Naive thymus-derived CD8-positive, alpha-beta T cell (primary cell): ENCODE measurements around the gene CFAP119. TPM values are rescaled to one million over a fixed set of nuclear protein-coding genes. Genes with fewer than 3 reads are reported as not detected.

Source experiments
- ATAC-seq, 2 donors: fragments of 150-1000 bp; cut with Tn5 transposase in 1 of 2; sonication (Bioruptor Pico), chemical (Tn5 transposase) in 1 of 2; 1 replicate in 1 of 2; 2 replicates in 1 of 2; pipeline ENCODE4 v1.10.0; 2021; ENCODE audit warnings: mild to moderate bottlenecking in 2 of 2, moderate library complexity in 2 of 2
- POLR2A ChIA-PET: fragments of 350-600 bp; sonication (Branson Sonifier 250); formaldehyde crosslinking; loops from one replicate; lab custom pipeline; 2021; ENCODE audit warnings: antibody characterized with exemption; lab: Charles Lee
- DNase-seq, 10 donors: peaks; one replicate each; pipeline versions ENCODE4 v3.0.0 to v3.0.0-alpha.2; 2020 to 2022
- H3K27ac Mint-ChIP-seq, 10 donors: one replicate each; pipeline ENCODE4 v1.8.0; 2020 to 2022; ENCODE audit warnings: mild to moderate bottlenecking in 10 of 10, mixed read lengths in 10 of 10, moderate library complexity in 4 of 10, inconsistent platforms in 1 of 10
- H3K27me3 Mint-ChIP-seq, 5 donors: one replicate each; pipeline ENCODE4 v1.8.0; 2021 to 2022; ENCODE audit warnings: mixed read lengths in 5 of 5
- H3K36me3 Mint-ChIP-seq, 3 donors: one replicate each; pipeline ENCODE4 v1.8.0; 2020 to 2022; ENCODE audit warnings: mixed read lengths in 3 of 3, mild to moderate bottlenecking in 2 of 3, inconsistent platforms in 1 of 3
- H3K4me1 Mint-ChIP-seq, 4 donors: one replicate each; pipeline ENCODE4 v1.8.0; 2021 to 2022; ENCODE audit warnings: mixed read lengths in 4 of 4
- H3K4me3 Mint-ChIP-seq, 10 donors: one replicate each; pipeline ENCODE4 v1.8.0; 2020 to 2022; ENCODE audit warnings: mild to moderate bottlenecking in 10 of 10, mixed read lengths in 10 of 10, moderate library complexity in 6 of 10, inconsistent platforms in 1 of 10
- H3K9me3 Mint-ChIP-seq, 9 donors: one replicate each; pipeline ENCODE4 v1.8.0; 2020 to 2022; ENCODE audit warnings: mixed read lengths in 9 of 9, mild to moderate bottlenecking in 3 of 9, inconsistent platforms in 1 of 9, moderate library complexity in 1 of 9
- polyA plus RNA-seq, 3 donors: library from polyadenylated mRNA; unstranded; fragments of 300-500 nt; fragmentation: Illumina TruSeq; gene quantifications; one replicate each; pipeline ENCODE4 v1.2.3, GENCODE V29; 2021
- total RNA-seq, 8 experiments: library from RNA in 2 of 8; stranded (reverse) in 2 of 8; gene quantifications; one replicate each; pipeline ENCODE4 v1.2.3 and lab custom pipeline; 2021 to 2026

CFAP119 gene
- total and polyA plus RNA-seq, 5 experiments from 2014 or later, result 0.11 to 4.1 (median 0.38) TPM

GRCh38 chr16:30779596-30779995 is 17.7 kb upstream of the CFAP119 start:
- H3K4me1 Mint-ChIP-seq, result peaks cover 10 to 18% (median 14%) of the 10 kb centered on the region in 4 donors
- POLR2A ChIA-PET, result no interaction called here
- no peaks in the 10 kb centered on the region for H3K9me3 Mint-ChIP-seq
- peak overlapping the region in 1 of 10 donors; percentile 52 for H3K27ac Mint-ChIP-seq
- DNase-seq (no peak), ATAC-seq (no peak)
- H3K4me3 Mint-ChIP-seq, result no peak overlapping the region
- H3K27me3 Mint-ChIP-seq, result peaks cover 0 to 5% (median 2%) of the 10 kb centered on the region in 5 donors
- peaks cover 0 to 4% (median 2%) of the 10 kb centered on the region in 3 donors for H3K36me3 Mint-ChIP-seq

GRCh38 chr16:30778549-30779244 is 16.8 kb upstream of the CFAP119 start:
- no peak for DNase-seq
- no peak for ATAC-seq
- Mint-ChIP-seq H3K9me3 (no peaks in the 10 kb centered on the region), H3K27me3 (peaks cover 0 to 5% (median 2%) of the 10 kb centered on the region in 5 donors), H3K4me1 (peaks cover 11 to 21% (median 15%) of the 10 kb centered on the region in 4 donors), H3K4me3 (peak overlapping the region in 1 of 10 donors; percentile 10), H3K36me3 (peaks cover 0 to 9% (median 2%) of the 10 kb centered on the region in 3 donors), H3K27ac (peak overlapping the region in 3 of 10 donors; percentile 25 to 41 (median 34))
- POLR2A ChIA-PET, result interaction anchor here (1.0 kb wide), 1 partner anchor 9 kb away, joined by 3 read pairs; the partner anchor contains the start of gene ZNF629

GRCh38 chr16:30777591-30778297 is 15.9 kb upstream of the CFAP119 start:
- POLR2A ChIA-PET, result interaction anchor here (0.6 to 1.3 kb wide), 3 partner anchors 10 to 14 kb away, joined by 3 to 5 read pairs (median 5); partner anchors contain the start of gene ZNF629
- H3K9me3 Mint-ChIP-seq, result no peaks in the 10 kb centered on the region
- ATAC-seq (no peak), DNase-seq (no peak)
- peak overlapping the region in 9 of 10 donors; percentile 72 to 96 (median 84) for H3K4me3 Mint-ChIP-seq
- H3K36me3 Mint-ChIP-seq, result peaks cover 0 to 14% (median 0%) of the 10 kb centered on the region in 3 donors
- H3K27me3 Mint-ChIP-seq, result peaks cover 0 to 5% (median 2%) of the 10 kb centered on the region in 5 donors
- peaks cover 17 to 26% (median 20%) of the 10 kb centered on the region in 4 donors for H3K4me1 Mint-ChIP-seq
- H3K27ac Mint-ChIP-seq, result peak overlapping the region in 1 of 10 donors; percentile 88

GRCh38 chr16:30775392-30776188 is 13.7 kb upstream of the CFAP119 start:
- ATAC-seq (peak; percentile 85 to 86), DNase-seq (peak; percentile 26 to 72 (median 50))
- Mint-ChIP-seq H3K27ac (peak overlapping the region in 9 of 10 donors; percentile 16 to 90 (median 69)), H3K27me3 (peaks cover 0 to 5% (median 2%) of the 10 kb centered on the region in 5 donors), H3K4me3 (peak overlapping the region; percentile 84 to 96 (median 92)), H3K36me3 (peaks cover 0 to 36% (median under 1%) of the 10 kb centered on the region in 3 donors), H3K4me1 (peaks cover 23 to 32% (median 28%) of the 10 kb centered on the region in 4 donors), H3K9me3 (no peaks in the 10 kb centered on the region)
- POLR2A ChIA-PET, result interaction anchor here (0.5 to 1.4 kb wide), 6 partner anchors 13 to 724 kb away, joined by 3 to 8 read pairs (median 4); partner anchors contain the start of gene PHKG2

GRCh38 chr16:30775131-30775391 is 13.2 kb upstream of the CFAP119 start:
- ATAC-seq (no peak), DNase-seq (no peak)
- peaks cover 23 to 32% (median 28%) of the 10 kb centered on the region in 4 donors for H3K4me1 Mint-ChIP-seq
- POLR2A ChIA-PET, result interaction anchor here (0.5 to 1.5 kb wide), 8 partner anchors 12 to 723 kb away, joined by 3 to 8 read pairs (median 4); partner anchors contain the start of genes PHKG2 and RNF40
- H3K4me3 Mint-ChIP-seq, result peak overlapping the region; percentile 84 to 96 (median 92)
- H3K9me3 Mint-ChIP-seq, result no peaks in the 10 kb centered on the region
- peaks cover 0 to 41% (median 4%) of the 10 kb centered on the region in 3 donors for H3K36me3 Mint-ChIP-seq
- H3K27ac Mint-ChIP-seq, result peak overlapping the region in 8 of 10 donors; percentile 16 to 90 (median 71)
- peaks cover 0 to 5% (median 2%) of the 10 kb centered on the region in 5 donors for H3K27me3 Mint-ChIP-seq

GRCh38 chr16:30774367-30775130 is 12.7 kb upstream of the CFAP119 start:
- peak overlapping the region in 9 of 10 donors; percentile 16 to 82 (median 60) for H3K27ac Mint-ChIP-seq
- POLR2A ChIA-PET, result interaction anchor here (0.5 to 1.5 kb wide), 11 partner anchors 12 to 723 kb away, joined by 3 to 8 read pairs (median 4); partner anchors contain the start of genes PHKG2 and RNF40
- no peaks in the 10 kb centered on the region for H3K9me3 Mint-ChIP-seq
- peak overlapping the region; percentile 84 to 96 (median 92) for H3K4me3 Mint-ChIP-seq
- H3K27me3 Mint-ChIP-seq, result peaks cover 0 to 5% (median 2%) of the 10 kb centered on the region in 5 donors
- peak; percentile 2 to 3 for ATAC-seq
- H3K36me3 Mint-ChIP-seq, result peaks cover 0 to 46% (median 4%) of the 10 kb centered on the region in 3 donors
- no peak for DNase-seq
- H3K4me1 Mint-ChIP-seq, result peaks cover 23 to 32% (median 28%) of the 10 kb centered on the region in 4 donors

GRCh38 chr16:30773826-30774225 is 12.0 kb upstream of the CFAP119 start:
- Mint-ChIP-seq H3K4me1 (peaks cover 25 to 34% (median 28%) of the 10 kb centered on the region in 4 donors), H3K27me3 (peaks cover 0 to 5% (median 2%) of the 10 kb centered on the region in 5 donors), H3K27ac (peak overlapping the region in 3 of 10 donors; percentile 19 to 44 (median 25)), H3K4me3 (peak overlapping the region in 1 of 10 donors; percentile 96), H3K9me3 (no peaks in the 10 kb centered on the region), H3K36me3 (peaks cover 0 to 52% (median 7%) of the 10 kb centered on the region in 3 donors)
- ATAC-seq (no peak), DNase-seq (no peak)
- POLR2A ChIA-PET, result interaction anchor here (0.5 to 1.5 kb wide), 5 partner anchors 11 to 700 kb away, joined by 3 to 4 read pairs (median 3); partner anchors contain the start of genes PHKG2 and RNF40

- no peak for ATAC-seq
- H3K27ac Mint-ChIP-seq, result peak overlapping the region in 3 of 10 donors; percentile 5 to 68 (median 43)
Measured at GRCh38 chr16:30771726-30772125, 9.9 kb upstream of the CFAP119 start.

GRCh38 chr16:30769379-30770089 is 7.7 kb upstream of the CFAP119 start:
- Mint-ChIP-seq H3K36me3 (peaks cover 0 to 92% (median 22%) of the 10 kb centered on the region in 3 donors), H3K4me1 (peaks cover 21 to 23% (median 21%) of the 10 kb centered on the region in 4 donors), H3K27ac (no peak overlapping the region), H3K27me3 (no peaks in the 10 kb centered on the region), H3K4me3 (no peak overlapping the region), H3K9me3 (no peaks in the 10 kb centered on the region)
- POLR2A ChIA-PET, result interaction anchor here (0.6 to 1.2 kb wide), 3 partner anchors 10 to 110 kb away, joined by 3 to 7 read pairs (median 4); partner anchors contain the start of gene FBRS
- DNase-seq (no peak), ATAC-seq (no peak)

More at GRCh38 chr16:30771726-30772125, 9.9 kb upstream of the CFAP119 start:
- Mint-ChIP-seq H3K4me1 (peaks cover 22 to 33% (median 29%) of the 10 kb centered on the region in 4 donors), H3K4me3 (no peak overlapping the region), H3K27me3 (no peaks in the 10 kb centered on the region), H3K9me3 (no peaks in the 10 kb centered on the region), H3K36me3 (peaks cover 0 to 72% (median 18%) of the 10 kb centered on the region in 3 donors)
- DNase-seq, result no peak
- POLR2A ChIA-PET, result interaction anchor here (1.2 kb wide), 1 partner anchor 9 kb away, joined by 3 read pairs; no protein-coding TSS in a partner anchor

- POLR2A ChIA-PET, result interaction anchor here (0.6 to 1.2 kb wide), 2 partner anchors 36 to 110 kb away, joined by 4 to 7 read pairs; partner anchors contain the start of gene FBRS
- Mint-ChIP-seq H3K9me3 (no peaks in the 10 kb centered on the region), H3K27me3 (no peaks in the 10 kb centered on the region), H3K27ac (peak overlapping the region in 4 of 10 donors; percentile 20 to 70 (median 50)), H3K4me3 (no peak overlapping the region), H3K4me1 (peaks cover 21 to 26% (median 22%) of the 10 kb centered on the region in 4 donors), H3K36me3 (peaks cover 0 to 94% (median 22%) of the 10 kb centered on the region in 3 donors)
- no peak for ATAC-seq
- DNase-seq, result no peak
Measured at GRCh38 chr16:30768583-30769181, 6.8 kb upstream of the CFAP119 start.
